HFF-Myc (cell line): ENCODE measurements around the gene ADGRA1.

Source experiments
- DNase-seq: peaks from one replicate; pipeline ENCODE4 v3.0.0-alpha.2; 2011; ENCODE audit warnings: low read depth; ENCODE audit errors: extremely low read depth
- H3K4me3 ChIP-seq: replicated peaks from 2 replicates; pipeline ENCODE4 v1.5.1; 2011; ENCODE audit warnings: low read depth, mild to moderate bottlenecking, control low read depth, low read length
- TF ChIP-seq, protein P1 (sequence below): IDR thresholded peaks from 2 replicates; pipeline ENCODE4 v1.5.1; 2012; ENCODE audit warnings: mild to moderate bottlenecking, low read depth, low read length, control low read depth; ENCODE audit errors: missing control alignments

ADGRA1 gene

DNA sequence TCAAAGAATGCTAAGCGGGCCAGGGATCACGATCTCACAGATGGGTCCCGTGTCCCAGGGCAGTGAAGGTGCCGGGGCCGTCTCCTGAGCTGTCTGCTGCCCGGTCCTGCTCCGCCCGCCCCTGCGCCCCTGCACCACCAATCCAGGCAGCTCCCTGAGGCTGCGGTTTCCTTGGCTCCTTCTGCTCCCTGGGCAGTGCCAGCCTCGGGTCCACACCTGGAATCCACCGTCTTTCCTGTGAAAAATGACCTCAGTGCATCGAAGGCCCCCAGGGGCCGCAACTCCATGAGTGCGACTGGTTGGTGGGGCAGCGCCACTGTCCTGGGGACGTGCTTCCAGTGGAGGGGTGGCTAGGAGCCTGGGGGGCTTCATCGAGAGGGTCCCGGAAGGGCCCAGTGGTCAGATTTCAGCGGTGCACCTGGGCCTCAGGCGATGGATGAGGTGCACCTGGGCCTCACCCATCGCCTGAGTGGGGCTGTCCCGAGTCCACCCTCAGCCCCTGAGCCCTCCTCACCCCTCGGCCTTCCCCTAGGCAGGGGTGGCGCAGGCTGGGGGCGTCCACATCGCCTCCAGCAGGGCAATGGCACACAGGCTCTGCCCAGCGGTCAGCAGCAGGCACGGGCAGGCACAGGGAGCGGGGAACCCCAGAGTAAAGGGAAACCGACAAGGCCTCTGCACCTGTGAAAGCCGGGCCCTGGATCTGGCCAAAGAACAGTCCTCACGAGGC lies 27.2 kb downstream of the ADGRA1 start:
- no peak for DNase-seq
- no peak overlapping the region for H3K4me3 ChIP-seq

DNA sequence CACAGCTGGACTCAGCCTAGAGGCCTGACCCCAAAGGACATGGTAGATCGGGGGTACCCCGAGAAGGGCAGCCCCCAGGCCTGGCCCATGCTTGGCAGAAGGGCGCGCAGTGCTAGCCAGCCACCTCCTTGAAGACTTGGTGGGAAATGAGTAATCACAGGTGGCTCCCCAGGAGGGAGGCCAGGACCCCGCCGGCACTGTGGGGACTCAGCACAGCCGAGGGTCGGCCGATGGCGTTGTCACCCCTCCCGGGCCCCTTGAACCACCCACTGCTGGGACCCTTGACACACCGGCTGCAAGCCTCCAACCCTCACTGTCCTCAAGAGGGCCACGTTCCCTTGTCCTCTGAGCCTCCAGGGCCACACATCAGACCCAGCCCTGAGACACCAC lies 27.7 kb downstream of the ADGRA1 start:
- no peak for DNase-seq
- TF ChIP-seq, protein P1, sequence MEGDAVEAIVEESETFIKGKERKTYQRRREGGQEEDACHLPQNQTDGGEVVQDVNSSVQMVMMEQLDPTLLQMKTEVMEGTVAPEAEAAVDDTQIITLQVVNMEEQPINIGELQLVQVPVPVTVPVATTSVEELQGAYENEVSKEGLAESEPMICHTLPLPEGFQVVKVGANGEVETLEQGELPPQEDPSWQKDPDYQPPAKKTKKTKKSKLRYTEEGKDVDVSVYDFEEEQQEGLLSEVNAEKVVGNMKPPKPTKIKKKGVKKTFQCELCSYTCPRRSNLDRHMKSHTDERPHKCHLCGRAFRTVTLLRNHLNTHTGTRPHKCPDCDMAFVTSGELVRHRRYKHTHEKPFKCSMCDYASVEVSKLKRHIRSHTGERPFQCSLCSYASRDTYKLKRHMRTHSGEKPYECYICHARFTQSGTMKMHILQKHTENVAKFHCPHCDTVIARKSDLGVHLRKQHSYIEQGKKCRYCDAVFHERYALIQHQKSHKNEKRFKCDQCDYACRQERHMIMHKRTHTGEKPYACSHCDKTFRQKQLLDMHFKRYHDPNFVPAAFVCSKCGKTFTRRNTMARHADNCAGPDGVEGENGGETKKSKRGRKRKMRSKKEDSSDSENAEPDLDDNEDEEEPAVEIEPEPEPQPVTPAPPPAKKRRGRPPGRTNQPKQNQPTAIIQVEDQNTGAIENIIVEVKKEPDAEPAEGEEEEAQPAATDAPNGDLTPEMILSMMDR = no peak
- H3K4me3 ChIP-seq = no peak overlapping the region

More for the DNA sequence above, 27.2 kb downstream of the ADGRA1 start:
- TF ChIP-seq, protein P1 = no peak

DNA sequence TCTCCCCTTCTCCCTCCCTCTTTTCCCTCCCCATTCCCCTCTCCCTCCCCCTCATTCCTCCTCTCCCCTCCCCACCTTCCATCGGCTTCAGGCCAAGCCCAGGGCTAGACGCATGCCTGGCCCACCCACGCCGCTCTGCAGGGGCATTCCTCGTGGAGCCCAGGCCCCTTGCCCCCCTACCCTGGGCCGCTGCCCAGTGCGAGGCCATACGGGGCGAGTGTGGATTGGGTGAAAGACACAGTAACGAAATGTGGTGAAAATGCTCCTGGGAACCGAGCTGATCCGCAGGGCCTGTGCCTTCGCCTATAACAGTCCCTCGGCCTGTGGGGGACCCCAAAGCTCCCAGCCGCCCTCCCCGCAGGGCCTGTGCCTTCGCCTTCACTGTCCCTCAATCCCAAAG lies 28.3 kb downstream of the ADGRA1 start:
- no peak for DNase-seq
- no peak overlapping the region for H3K4me3 ChIP-seq
- TF ChIP-seq, protein P1 = no peak

DNA sequence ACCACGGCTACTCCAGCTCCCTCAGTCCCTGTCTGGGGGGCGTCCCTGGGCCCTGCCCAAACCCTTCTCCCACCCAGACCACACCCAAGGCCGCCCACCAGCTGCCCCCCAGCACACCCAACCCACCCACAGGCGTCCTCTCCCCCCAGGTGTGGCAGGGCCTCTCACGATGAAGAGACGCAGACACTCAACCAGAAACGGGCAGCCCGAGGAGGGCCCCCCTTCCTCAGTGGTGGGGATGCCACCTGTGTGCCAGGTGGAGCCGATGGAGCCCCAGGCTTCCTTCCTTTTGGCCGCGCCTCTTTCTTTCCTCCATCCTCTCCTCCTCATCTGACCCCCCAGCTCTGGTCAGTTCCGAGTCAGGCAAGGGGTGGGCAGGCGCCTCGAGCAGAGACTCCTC lies 28.7 kb downstream of the ADGRA1 start:
- TF ChIP-seq, protein P1 = no peak

DNA sequence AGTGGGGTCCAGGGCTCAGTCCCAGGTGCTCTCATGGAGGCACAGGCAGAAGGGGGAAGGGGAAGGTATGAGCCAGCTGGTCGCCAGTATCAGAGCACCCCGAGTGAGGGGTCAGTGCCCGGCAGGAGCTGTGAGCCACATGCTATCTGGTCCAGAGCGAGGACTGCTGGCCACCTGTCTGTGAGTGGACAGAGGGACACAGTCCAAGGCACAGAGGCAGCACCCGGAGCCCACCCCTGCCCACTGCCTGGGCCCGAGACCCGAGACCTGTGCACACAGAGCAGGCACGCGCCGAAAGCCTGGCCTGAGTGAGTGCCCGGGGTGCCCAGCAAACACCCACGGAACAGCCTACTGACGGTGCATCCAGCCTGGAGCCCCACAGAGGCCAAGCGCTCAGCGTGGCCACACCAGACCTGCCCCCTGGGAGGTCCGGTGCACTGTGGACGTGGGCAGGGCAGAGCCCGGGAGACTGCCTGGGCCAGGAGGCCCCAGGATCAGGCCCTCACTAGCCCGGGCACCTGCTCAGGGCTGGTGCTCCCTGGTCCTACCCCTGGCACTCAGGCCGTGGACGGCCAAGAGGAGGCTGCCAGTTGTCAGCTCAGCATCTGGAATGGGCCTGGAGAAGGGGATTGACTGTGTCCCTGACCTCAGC lies 29.4 kb downstream of the ADGRA1 start:
- TF ChIP-seq, protein P1 = no peak
- H3K4me3 ChIP-seq = no peak overlapping the region
- DNase-seq = no peak

More for the DNA sequence above, 28.7 kb downstream of the ADGRA1 start:
- H3K4me3 ChIP-seq = no peak overlapping the region
- no peak for DNase-seq

DNA sequence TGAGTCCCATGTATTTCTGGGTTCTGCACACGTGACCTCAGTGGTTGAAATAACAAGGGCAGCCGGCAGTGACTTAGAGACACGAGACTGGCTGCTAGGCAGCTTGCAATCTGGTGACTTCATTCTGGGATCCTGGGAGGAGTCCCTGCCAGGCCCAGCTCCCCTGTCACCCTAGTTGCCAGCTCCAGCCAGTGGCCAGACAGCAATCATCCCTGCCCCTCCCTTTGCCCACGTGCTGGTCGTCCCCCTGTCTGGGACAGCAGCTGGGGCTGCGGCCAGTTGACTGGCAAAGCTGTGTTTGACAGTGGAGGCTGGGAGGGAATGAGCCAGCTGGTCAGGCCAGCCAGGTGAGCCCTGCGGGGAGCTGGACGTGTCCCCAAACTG lies 30.0 kb downstream of the ADGRA1 start:
- H3K4me3 ChIP-seq = no peak overlapping the region
- TF ChIP-seq, protein P1 = no peak

More for the DNA sequence above, 30.0 kb downstream of the ADGRA1 start:
- no peak for DNase-seq
